Occipital lobe (tissue), 2 donors: ENCODE results near the gene RUNX2. TPM values are rescaled to one million over a fixed set of nuclear protein-coding genes. Genes with fewer than 3 reads are reported as not detected.
"Not testable (repeated sequence)": the region's sequence is repeated elsewhere in the genome, so short reads cannot be mapped to it uniquely, and the experiment has no call there.

ENCODE experiments used
- DNase-seq: peaks from one replicate; lab custom pipeline; 2025; lab: John Stamatoyannopoulos, UW
- total RNA-seq: library from RNA; depleted of rRNA; stranded (reverse); fragments of >200 nt; gene quantifications from one replicate; pipeline ENCODE4 v1.2.3, GENCODE V29; 2014

The RUNX2 gene
- total RNA-seq, 1 donor from 2014 or later: 0.16 TPM

DNA sequence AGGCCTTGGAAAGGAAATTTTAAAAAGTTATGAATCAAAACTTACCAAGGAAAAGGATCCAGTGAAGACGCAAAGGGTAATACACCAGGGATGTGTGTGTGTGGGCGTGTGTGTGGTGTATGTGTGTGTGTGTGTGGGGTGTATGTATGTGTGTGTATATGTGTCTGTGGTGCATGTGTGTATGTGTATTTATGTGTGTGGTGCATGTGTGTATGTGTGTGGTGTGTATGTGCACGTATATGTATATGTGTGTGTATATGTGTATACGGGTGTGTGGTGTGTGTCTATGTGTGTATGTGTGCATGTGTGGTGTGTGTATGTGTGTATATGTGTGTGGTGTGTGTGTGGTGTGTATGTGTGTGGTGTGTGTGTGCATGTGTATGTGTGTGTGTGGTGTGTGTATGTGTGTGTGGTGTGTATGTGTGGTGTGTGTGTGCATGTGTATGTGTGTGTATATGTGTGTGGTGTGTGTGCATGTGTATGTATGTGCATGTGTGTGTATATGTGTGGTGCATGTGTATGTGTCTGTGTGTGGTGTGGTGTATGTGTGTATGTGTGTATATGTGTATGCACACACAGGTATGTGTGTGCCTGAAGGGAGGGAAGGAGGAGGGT is 225.7 kb downstream of the RUNX2 start:
- no peak for DNase-seq

GRCh38 chr6:45554591-45554990 is 226.5 kb downstream of the RUNX2 start:
- no peak for DNase-seq

DNA sequence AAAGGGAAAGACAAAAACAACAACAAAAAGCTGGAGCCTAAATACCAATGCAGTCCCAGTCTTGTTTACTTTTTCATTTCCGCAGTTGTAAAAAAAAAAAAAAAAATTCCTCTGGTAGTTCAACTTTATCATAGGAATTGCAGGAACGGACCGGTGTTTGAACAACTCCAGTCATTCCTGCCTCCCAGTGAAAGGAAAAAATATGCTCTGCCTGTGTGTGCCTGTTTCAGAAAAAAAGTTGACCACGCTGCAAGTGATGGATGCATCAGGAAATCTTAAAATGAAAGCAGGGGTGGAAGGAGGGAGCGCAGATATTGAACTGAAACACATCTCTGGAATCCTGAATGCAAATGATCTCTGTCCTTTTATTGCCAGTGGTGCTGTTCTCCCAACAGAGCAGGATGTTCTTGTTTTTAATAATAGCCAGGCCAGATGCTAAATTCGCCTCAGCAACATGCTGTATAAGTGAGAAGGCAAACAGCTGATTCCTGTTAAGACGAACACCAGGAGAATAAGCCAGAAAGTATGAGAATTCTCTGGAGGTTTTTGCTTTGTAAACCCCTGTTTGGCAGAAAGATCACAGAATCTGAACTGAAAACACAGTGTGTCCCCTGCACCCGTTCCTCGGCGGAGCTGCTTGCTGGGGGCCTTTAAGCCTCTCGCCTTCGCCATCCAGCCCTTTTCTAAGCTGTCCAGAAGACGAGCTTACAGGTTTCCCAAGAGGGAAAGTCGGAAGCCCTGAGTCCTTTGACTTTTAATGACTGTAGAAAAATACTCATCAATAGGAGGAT is 228.0 kb downstream of the RUNX2 start:
- no peak for DNase-seq

DNA sequence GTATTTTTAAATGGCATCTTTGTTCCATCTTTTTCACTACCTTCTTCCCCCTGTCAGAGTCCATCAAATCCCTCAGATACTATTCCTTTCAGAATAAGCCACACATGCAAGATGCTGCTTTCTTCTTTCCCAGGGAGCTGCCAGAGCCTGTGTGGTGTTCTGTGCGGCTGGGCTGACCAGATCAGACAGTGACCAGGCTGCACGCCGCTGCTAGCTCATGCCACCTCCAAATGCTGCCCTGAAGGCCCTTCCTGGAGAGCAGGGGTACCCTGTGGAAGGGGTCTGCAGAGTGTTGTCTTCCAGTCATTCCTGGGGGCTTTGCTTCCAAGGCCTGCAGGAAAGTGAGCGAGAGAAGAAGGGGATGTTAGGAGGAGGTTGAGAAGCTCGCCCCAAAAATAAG is 228.7 kb downstream of the RUNX2 start:
- DNase-seq: no peak

DNA sequence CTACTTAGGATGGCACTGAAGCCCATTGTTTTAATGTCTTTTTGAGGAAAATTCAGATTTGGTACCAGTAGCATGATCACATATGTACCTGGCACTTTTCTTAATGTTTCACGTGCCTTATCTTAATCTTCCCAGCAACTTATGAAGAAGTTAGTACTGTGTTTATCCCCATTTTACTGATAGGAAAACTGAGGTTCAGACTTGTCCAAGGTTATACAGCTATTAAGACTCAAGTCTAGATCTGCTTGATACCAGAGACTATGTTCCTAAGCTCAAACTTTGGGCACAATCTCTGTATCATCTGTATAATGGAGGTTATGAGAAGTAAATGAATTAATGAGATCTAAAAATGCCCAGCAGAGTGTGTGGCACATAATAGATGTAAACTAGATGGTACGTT is 229.3 kb downstream of the RUNX2 start:
- no peak for DNase-seq

DNA sequence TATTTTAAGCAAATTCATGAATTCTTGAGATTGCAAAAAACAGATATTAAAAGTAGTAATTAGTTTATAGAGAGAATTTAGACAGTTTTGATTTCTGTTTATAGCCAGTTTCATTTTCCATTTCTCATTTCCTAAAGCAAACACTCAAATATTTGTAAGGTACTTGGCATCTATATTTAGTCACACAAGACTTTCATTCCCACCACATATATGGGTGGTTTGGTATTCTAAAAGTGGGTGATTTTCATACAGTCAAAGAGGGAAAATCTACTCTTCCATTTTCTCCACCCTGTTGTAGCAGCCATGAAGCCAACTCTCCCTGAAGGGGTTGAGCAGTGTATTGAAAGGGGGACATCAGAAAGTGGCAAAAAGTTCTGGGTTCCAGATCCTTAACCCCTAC is 230.7 kb downstream of the RUNX2 start:
- DNase-seq: no peak

DNA sequence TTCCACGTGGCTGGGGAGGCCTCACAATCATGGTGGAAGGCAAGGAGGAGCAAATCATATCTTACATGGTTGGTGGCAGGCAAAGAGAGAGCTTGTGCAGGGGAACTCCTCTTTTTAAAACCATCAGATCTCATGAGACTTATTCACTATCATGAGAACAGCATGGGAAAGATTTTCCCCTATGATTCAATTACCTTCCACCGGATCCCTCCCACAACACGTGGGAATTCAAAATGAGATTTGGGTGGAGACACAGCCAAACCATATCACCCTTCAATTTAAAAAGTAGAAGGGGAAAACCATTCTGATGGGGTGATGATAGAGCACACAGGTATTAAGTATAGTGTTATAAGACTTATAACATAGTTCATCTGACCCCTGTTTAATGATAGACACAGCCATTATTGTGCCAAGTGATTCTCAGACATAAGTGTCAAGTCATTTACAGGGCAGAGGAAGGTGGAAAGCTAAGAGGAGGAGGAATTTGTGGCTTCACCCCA is 232.2 kb downstream of the RUNX2 start:
- not testable (repeated sequence) for DNase-seq

GRCh38 chr6:45562171-45562570 is 234.0 kb downstream of the RUNX2 start:
- no peak for DNase-seq

- DNase-seq: no peak
Observed at GRCh38 chr6:45563041-45563440, 234.9 kb downstream of the RUNX2 start.

DNA sequence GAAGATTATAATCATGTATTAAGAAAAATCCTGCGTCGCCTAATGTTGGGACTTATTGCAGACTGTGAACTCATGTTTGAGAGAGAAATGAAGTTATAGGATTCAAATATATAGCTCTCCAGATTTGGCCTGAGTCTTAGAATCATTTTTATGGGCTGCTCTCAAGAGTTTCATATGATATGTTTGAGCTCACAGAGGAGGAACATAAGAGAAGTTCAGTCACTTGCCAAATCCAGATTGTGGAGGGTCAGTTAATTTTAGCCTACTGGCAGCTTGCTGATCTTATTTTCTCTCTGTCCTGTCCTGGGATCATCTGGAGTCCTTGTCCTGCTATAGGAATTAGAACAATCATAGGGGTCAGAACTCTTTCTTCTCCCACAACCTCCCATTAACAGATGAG is 235.7 kb downstream of the RUNX2 start:
- no peak for DNase-seq

GRCh38 chr6:45566882-45567281 is 238.8 kb downstream of the RUNX2 start:
- DNase-seq: no peak

DNA sequence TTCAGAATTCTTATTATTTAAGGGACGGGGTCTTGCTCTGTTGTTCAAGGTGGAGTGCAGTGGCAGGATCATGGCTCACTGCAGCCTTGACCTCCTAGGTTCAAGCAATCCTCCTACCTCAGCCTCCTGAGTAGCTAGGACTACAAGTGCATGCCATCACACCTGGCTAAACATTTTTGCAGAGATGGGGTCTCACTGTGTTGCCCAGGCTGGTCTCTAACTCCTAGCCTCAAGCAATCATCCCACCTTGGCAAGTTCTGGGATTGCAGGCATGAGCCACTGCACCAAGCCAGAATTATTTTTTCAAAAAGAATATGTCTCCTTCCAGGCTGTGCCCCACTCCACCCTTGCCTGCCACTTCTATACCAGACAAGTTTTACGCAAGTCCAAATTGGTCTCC is 239.7 kb downstream of the RUNX2 start:
- DNase-seq: no peak

GRCh38 chr6:45568626-45569025 is 240.5 kb downstream of the RUNX2 start:
- DNase-seq: no peak

DNA sequence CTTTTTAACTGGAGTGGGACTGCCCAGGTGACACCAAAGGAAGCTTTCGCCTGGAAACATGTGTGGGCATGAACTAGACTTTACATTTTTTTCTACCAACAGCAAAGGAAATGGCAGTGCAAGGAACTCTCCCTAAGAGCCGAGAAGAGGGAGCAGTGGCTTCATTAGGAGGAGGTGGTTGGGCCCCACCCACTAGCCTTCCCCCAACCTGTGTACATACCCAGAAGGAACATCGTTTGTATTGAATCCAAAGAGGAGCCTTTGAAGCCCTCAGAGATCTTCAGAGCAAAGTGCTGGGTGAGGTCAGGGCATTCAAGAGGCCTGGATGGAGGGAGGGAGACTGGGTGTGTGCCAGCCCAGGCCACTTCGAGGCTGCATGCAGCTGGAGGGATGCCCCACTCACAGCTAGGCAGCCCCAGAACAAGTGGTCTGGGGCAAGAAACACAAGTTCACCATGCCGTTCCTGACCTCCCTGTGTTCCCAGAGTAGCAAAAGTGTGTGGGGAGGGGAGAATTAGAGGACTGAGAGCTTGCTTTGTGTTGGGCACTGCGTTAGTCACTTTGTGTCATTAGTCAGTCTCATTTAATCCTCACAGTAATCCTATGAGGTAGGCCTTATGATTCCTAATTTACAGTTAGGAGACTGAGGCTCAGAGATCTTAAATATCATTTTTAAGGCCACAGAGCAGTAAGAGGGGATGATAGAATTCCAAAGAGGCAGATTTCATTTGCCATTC is 241.2 kb downstream of the RUNX2 start:
- DNase-seq: no peak

GRCh38 chr6:45571159-45571558 is 243.0 kb downstream of the RUNX2 start:
- no peak for DNase-seq

GRCh38 chr6:45572833-45573232 is 244.7 kb downstream of the RUNX2 start:
- no peak for DNase-seq

DNA sequence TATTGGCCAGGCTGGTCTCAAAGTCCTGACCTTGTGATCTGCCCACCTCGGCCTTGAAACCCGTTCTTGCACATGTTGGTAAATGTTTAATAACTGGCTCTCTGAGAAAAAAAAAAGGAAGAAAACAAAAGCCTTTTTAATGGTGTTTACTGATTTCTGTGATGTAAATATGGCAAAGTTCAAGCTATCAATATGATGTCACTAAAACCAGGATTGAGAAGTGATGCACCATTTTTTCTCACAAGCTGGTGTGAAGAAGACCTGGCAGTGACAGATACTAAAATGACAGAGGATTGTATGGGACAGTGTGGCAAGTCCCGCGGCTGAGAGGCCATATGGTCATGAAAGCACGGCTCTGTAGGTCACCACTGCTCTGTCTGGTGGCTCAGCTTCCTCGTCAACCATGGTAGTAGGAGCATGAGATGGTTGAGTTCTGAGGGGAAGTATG is 245.9 kb downstream of the RUNX2 start:
- no peak for DNase-seq

- DNase-seq: no peak
Observed at GRCh38 chr6:45574885-45575284, 246.8 kb downstream of the RUNX2 start.

- DNase-seq: no peak
Observed at GRCh38 chr6:45576648-45577624, 248.8 kb downstream of the RUNX2 start.

DNA sequence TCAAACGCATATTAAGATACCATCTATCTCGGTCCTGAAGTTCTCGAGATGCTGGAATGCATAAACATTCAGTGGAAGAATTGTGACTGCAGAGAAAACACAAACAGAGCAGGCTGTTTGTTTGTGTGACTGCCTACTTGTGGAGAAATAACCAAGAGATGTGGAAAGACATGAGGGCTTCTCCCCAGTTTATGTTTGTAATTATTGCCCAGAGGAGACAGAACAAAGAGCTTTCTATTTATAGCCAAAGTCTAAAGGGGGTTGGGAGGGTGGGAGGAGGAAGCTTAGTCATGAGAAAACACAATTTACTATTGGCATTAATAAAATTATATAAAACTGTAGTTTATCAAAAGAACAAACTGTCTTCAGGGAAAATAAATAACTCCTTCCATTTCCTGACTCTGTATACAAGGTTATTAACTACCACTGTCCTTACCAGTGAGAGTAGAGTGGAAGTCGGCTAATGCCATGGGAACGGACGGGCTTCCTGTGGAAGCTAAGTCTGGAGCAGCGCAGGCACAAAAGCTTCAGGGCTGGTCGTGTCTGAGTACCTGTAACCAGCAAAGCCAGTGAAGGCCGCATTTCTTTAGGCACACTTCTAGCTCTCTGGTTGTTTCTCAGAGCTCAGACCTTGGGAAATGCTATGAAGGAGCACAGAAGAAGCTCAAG is 249.8 kb downstream of the RUNX2 start:
- DNase-seq: no peak

DNA sequence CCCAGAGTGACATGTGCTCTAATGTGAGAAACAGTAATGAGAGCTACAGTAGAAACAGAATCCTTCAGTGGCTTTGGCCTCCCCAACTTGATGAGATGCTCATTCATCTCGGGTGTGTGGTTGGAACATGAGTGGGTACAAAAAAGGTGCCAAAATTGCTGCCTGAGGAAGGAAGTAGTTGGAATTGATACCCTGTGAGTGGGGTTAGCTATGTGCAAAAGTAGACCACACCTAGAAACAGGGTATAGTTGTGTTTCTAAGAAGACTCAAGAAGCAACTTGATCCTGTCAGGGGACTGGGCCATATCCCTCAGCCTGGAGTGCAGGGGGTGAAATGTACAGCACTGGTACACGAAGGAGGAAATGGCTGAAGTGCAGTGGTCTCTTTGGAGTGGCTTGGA is 256.0 kb downstream of the RUNX2 start:
- DNase-seq: no peak
